H54 (cell line): ENCODE results near the gene DNAH7.

Source experiments
- DNase-seq: peaks from one replicate; pipeline ENCODE4 v3.0.0; 2011; ENCODE audit warnings: low spot score, mixed read lengths; ENCODE audit not compliant: insufficient read length
- FAIRE-seq: peaks from 3 replicates; lab custom pipeline; 2011; peaks lifted over from hg19 to GRCh38; lab: Jason Lieb, UNC
- POLR2A ChIP-seq: IDR thresholded peaks from 2 replicates; pipeline ENCODE4 v1.6.1; 2011; ENCODE audit warnings: low read depth, mild to moderate bottlenecking, low read length

The DNAH7 gene

GRCh38 chr2:195848119-195848899 lies 220.3 kb downstream of the DNAH7 start:
- FAIRE-seq: no peak
- no peak for TF ChIP-seq POLR2A
- no peak for DNase-seq

GRCh38 chr2:195842932-195843331 lies 225.7 kb downstream of the DNAH7 start:
- FAIRE-seq (peak; percentile 57), DNase-seq (no peak)
- no peak for TF ChIP-seq POLR2A

- DNase-seq (no peak), FAIRE-seq (peak; percentile 57)
- no peak for TF ChIP-seq POLR2A
Measured at GRCh38 chr2:195838002-195838401, 230.6 kb downstream of the DNAH7 start.

- FAIRE-seq: no peak
- TF ChIP-seq POLR2A: no peak
Measured at GRCh38 chr2:195836002-195836401, 232.6 kb downstream of the DNAH7 start.

GRCh38 chr2:195834836-195835235 lies 233.8 kb downstream of the DNAH7 start:
- TF ChIP-seq POLR2A: no peak
- no peak for FAIRE-seq
- no peak for DNase-seq

More at GRCh38 chr2:195836002-195836401, 232.6 kb downstream of the DNAH7 start:
- DNase-seq: no peak

GRCh38 chr2:195830968-195831950 lies 237.4 kb downstream of the DNAH7 start:
- no peak for DNase-seq
- no peak for FAIRE-seq
- no peak for TF ChIP-seq POLR2A

GRCh38 chr2:195824478-195824877 lies 244.2 kb downstream of the DNAH7 start:
- FAIRE-seq (no peak), DNase-seq (no peak)
- TF ChIP-seq POLR2A: no peak

GRCh38 chr2:195823206-195823605 lies 245.4 kb downstream of the DNAH7 start:
- TF ChIP-seq POLR2A: no peak
- FAIRE-seq (no peak), DNase-seq (no peak)

GRCh38 chr2:195821566-195821932 lies 247.1 kb downstream of the DNAH7 start:
- TF ChIP-seq POLR2A: no peak
- no peak for FAIRE-seq
- DNase-seq: no peak

GRCh38 chr2:195820867-195821565 lies 247.6 kb downstream of the DNAH7 start:
- no peak for TF ChIP-seq POLR2A
- DNase-seq: no peak
- no peak for FAIRE-seq

GRCh38 chr2:195820373-195820772 lies 248.3 kb downstream of the DNAH7 start:
- no peak for DNase-seq
- FAIRE-seq: no peak
- no peak for TF ChIP-seq POLR2A

- no peak for DNase-seq
- no peak for FAIRE-seq
Measured at GRCh38 chr2:195819276-195819675, 249.4 kb downstream of the DNAH7 start.

GRCh38 chr2:195818526-195818925 lies 250.1 kb downstream of the DNAH7 start:
- DNase-seq (no peak), FAIRE-seq (no peak)
- TF ChIP-seq POLR2A: no peak

More at GRCh38 chr2:195819276-195819675, 249.4 kb downstream of the DNAH7 start:
- TF ChIP-seq POLR2A: no peak
